Activated T-helper 2 cell treated with anti-CD3 and anti-CD28 coated beads, Interferon-gamma antibody, Interleukin-2, Interleukin-4, amounts not matched to agents 10 μg/mL and 5 μg/mL and 100 μg/mL, durations not matched to agents 14 hours and 24 hours and 36 hours (primary cell): ENCODE data around the gene KLRF1. TPM values are rescaled to one million over a fixed set of nuclear protein-coding genes. Genes with fewer than 3 reads are reported as not detected.

Experiments
- DNase-seq: peaks from one replicate; pipeline ENCODE4 v3.0.0; 2021; ENCODE audit warnings: low spot score
- H3K27ac Mint-ChIP-seq: one replicate; pipeline ENCODE4 v1.8.0; 2021; ENCODE audit warnings: mixed read lengths
- H3K27me3 Mint-ChIP-seq: one replicate; pipeline ENCODE4 v1.8.0; 2021; ENCODE audit warnings: low read depth, mixed read lengths
- H3K36me3 Mint-ChIP-seq: one replicate; pipeline ENCODE4 v1.8.0; 2021; ENCODE audit warnings: low read depth, mixed read lengths
- H3K4me1 Mint-ChIP-seq: one replicate; pipeline ENCODE4 v1.8.0; 2021; ENCODE audit warnings: low read depth, mixed read lengths
- H3K4me3 Mint-ChIP-seq: one replicate; pipeline ENCODE4 v1.8.0; 2021; ENCODE audit warnings: low read depth, mild to moderate bottlenecking, moderate library complexity, mixed read lengths
- H3K9me3 Mint-ChIP-seq: one replicate; pipeline ENCODE4 v1.8.0; 2021; ENCODE audit warnings: mixed read lengths
- intact Hi-C: fragments of 100-400 bp; cut with micrococcal nuclease; formaldehyde crosslinking; loops from one replicate; pipeline ENCODE4 v1.15.1; 2023
- total RNA-seq: library from RNA; stranded (reverse); gene quantifications from 2 replicates; pipeline ENCODE4 v1.2.3, GENCODE V29; 2022

Gene KLRF1
- total RNA-seq, 1 donor from 2014 or later = not detected

GRCh38 chr12:9794484-9795093 lies 32.7 kb upstream of the KLRF1 start:
- H3K36me3 Mint-ChIP-seq = peaks cover 4% of the 10 kb centered on the region
- peaks cover 65% of the 10 kb centered on the region for H3K4me1 Mint-ChIP-seq
- intact Hi-C loops = loop anchor here (1.0 to 10.0 kb wide), 5 partner anchors 21 to 550 kb away; partner anchors contain the start of genes GABARAPL1 and KLRD1
- H3K27ac Mint-ChIP-seq = peak overlapping the region; percentile 84
- DNase-seq = no peak
- peak overlapping the region; percentile 74 for H3K4me3 Mint-ChIP-seq
- no peaks in the 10 kb centered on the region for H3K27me3 Mint-ChIP-seq
- H3K9me3 Mint-ChIP-seq = peaks cover 13% of the 10 kb centered on the region

- no peaks in the 10 kb centered on the region for H3K36me3 Mint-ChIP-seq
- DNase-seq = no peak
- intact Hi-C loops = loop anchor here (1.0 to 10.0 kb wide), 6 partner anchors 54 to 551 kb away; partner anchors contain the start of genes CLEC2B, CLEC2D, GABARAPL1 and KLRD1
- peaks cover 61% of the 10 kb centered on the region for H3K4me1 Mint-ChIP-seq
- peak overlapping the region; percentile 74 for H3K4me3 Mint-ChIP-seq
- H3K27me3 Mint-ChIP-seq = no peaks in the 10 kb centered on the region
- peak overlapping the region; percentile 84 for H3K27ac Mint-ChIP-seq
- peaks cover 4% of the 10 kb centered on the region for H3K9me3 Mint-ChIP-seq
These were observed 31.3 kb upstream of the KLRF1 start for GRCh38 chr12:9795945-9796344.

- H3K36me3 Mint-ChIP-seq = no peaks in the 10 kb centered on the region
- intact Hi-C loops = loop anchor here (1.0 to 10.0 kb wide), 6 partner anchors 54 to 552 kb away; partner anchors contain the start of genes CLEC2B, CLEC2D, GABARAPL1 and KLRD1
- peak overlapping the region; percentile 74 for H3K4me3 Mint-ChIP-seq
- peaks cover 3% of the 10 kb centered on the region for H3K9me3 Mint-ChIP-seq
- H3K27ac Mint-ChIP-seq = peak overlapping the region; percentile 78
- no peak for DNase-seq
- peaks cover 58% of the 10 kb centered on the region for H3K4me1 Mint-ChIP-seq
- H3K27me3 Mint-ChIP-seq = no peaks in the 10 kb centered on the region
These were observed 30.9 kb upstream of the KLRF1 start for GRCh38 chr12:9796346-9796745.

GRCh38 chr12:9796971-9797370 lies 30.3 kb upstream of the KLRF1 start:
- no peaks in the 10 kb centered on the region for H3K9me3 Mint-ChIP-seq
- H3K4me1 Mint-ChIP-seq = peaks cover 54% of the 10 kb centered on the region
- peak overlapping the region; percentile 74 for H3K4me3 Mint-ChIP-seq
- DNase-seq = no peak
- no peaks in the 10 kb centered on the region for H3K36me3 Mint-ChIP-seq
- peak overlapping the region; percentile 78 for H3K27ac Mint-ChIP-seq
- no peaks in the 10 kb centered on the region for H3K27me3 Mint-ChIP-seq
- intact Hi-C loops = loop anchor here (1.0 to 10.0 kb wide), 6 partner anchors 55 to 552 kb away; partner anchors contain the start of genes CLEC2B, CLEC2D, GABARAPL1 and KLRD1

GRCh38 chr12:9797722-9798619 lies 29.3 kb upstream of the KLRF1 start:
- H3K9me3 Mint-ChIP-seq = no peaks in the 10 kb centered on the region
- no peaks in the 10 kb centered on the region for H3K36me3 Mint-ChIP-seq
- peaks cover 46% of the 10 kb centered on the region for H3K4me1 Mint-ChIP-seq
- H3K27ac Mint-ChIP-seq = peak overlapping the region; percentile 11
- intact Hi-C loops = loop anchor here (1.0 to 10.0 kb wide), 4 partner anchors 48 to 553 kb away; partner anchors contain the start of genes GABARAPL1 and KLRD1
- peak; percentile 66 for DNase-seq
- no peak overlapping the region for H3K4me3 Mint-ChIP-seq
- H3K27me3 Mint-ChIP-seq = peaks cover 3% of the 10 kb centered on the region

- intact Hi-C loops = loop anchor here (5.0 to 10.0 kb wide), 3 partner anchors 412 to 555 kb away; partner anchors contain the start of genes GABARAPL1 and KLRD1
- DNase-seq = no peak
- Mint-ChIP-seq H3K27ac (no peak overlapping the region), H3K27me3 (peaks cover 17% of the 10 kb centered on the region), H3K4me1 (peaks cover 28% of the 10 kb centered on the region), H3K36me3 (no peaks in the 10 kb centered on the region), H3K9me3 (no peaks in the 10 kb centered on the region), H3K4me3 (no peak overlapping the region)
These were observed 27.3 kb upstream of the KLRF1 start for GRCh38 chr12:9799961-9800360.

GRCh38 chr12:9805883-9806282 lies 21.4 kb upstream of the KLRF1 start:
- no peaks in the 10 kb centered on the region for H3K9me3 Mint-ChIP-seq
- no peak overlapping the region for H3K27ac Mint-ChIP-seq
- no peak for DNase-seq
- peaks cover 41% of the 10 kb centered on the region for H3K27me3 Mint-ChIP-seq
- no peaks in the 10 kb centered on the region for H3K36me3 Mint-ChIP-seq
- H3K4me3 Mint-ChIP-seq = no peak overlapping the region
- intact Hi-C loops = no loop called here
- H3K4me1 Mint-ChIP-seq = peaks cover 8% of the 10 kb centered on the region

GRCh38 chr12:9806714-9807113 lies 20.6 kb upstream of the KLRF1 start:
- no peak overlapping the region for H3K27ac Mint-ChIP-seq
- H3K4me1 Mint-ChIP-seq = peaks cover 12% of the 10 kb centered on the region
- intact Hi-C loops = no loop called here

GRCh38 chr12:9808504-9808903 lies 18.8 kb upstream of the KLRF1 start:
- Mint-ChIP-seq H3K4me1 (peaks cover 14% of the 10 kb centered on the region), H3K4me3 (no peak overlapping the region), H3K36me3 (no peaks in the 10 kb centered on the region), H3K27me3 (peaks cover 35% of the 10 kb centered on the region), H3K9me3 (no peaks in the 10 kb centered on the region), H3K27ac (no peak overlapping the region)
- intact Hi-C loops = no loop called here
- no peak for DNase-seq

More at GRCh38 chr12:9806714-9807113, 20.6 kb upstream of the KLRF1 start:
- Mint-ChIP-seq H3K4me3 (no peak overlapping the region), H3K9me3 (no peaks in the 10 kb centered on the region), H3K27me3 (peaks cover 41% of the 10 kb centered on the region), H3K36me3 (no peaks in the 10 kb centered on the region)
- DNase-seq = no peak

GRCh38 chr12:9809338-9809737 lies 17.9 kb upstream of the KLRF1 start:
- no peaks in the 10 kb centered on the region for H3K36me3 Mint-ChIP-seq
- H3K4me1 Mint-ChIP-seq = peaks cover 18% of the 10 kb centered on the region
- H3K4me3 Mint-ChIP-seq = no peak overlapping the region
- H3K9me3 Mint-ChIP-seq = no peaks in the 10 kb centered on the region
- no peak for DNase-seq
- intact Hi-C loops = no loop called here
- peaks cover 28% of the 10 kb centered on the region for H3K27me3 Mint-ChIP-seq
- no peak overlapping the region for H3K27ac Mint-ChIP-seq

GRCh38 chr12:9809866-9810265 lies 17.4 kb upstream of the KLRF1 start:
- Mint-ChIP-seq H3K27ac (no peak overlapping the region), H3K27me3 (peaks cover 25% of the 10 kb centered on the region), H3K4me1 (peaks cover 18% of the 10 kb centered on the region), H3K4me3 (no peak overlapping the region), H3K36me3 (no peaks in the 10 kb centered on the region), H3K9me3 (no peaks in the 10 kb centered on the region)
- intact Hi-C loops = loop anchor here (5.0 kb wide), 3 partner anchors 132 to 332 kb away; partner anchors contain the start of gene CLEC12B
- DNase-seq = no peak

- peaks cover 25% of the 10 kb centered on the region for H3K27me3 Mint-ChIP-seq
- DNase-seq = no peak
- no peaks in the 10 kb centered on the region for H3K36me3 Mint-ChIP-seq
- no peaks in the 10 kb centered on the region for H3K9me3 Mint-ChIP-seq
- H3K4me1 Mint-ChIP-seq = peaks cover 18% of the 10 kb centered on the region
- intact Hi-C loops = loop anchor here (5.0 kb wide), 3 partner anchors 132 to 332 kb away; partner anchors contain the start of gene CLEC12B
- H3K4me3 Mint-ChIP-seq = no peak overlapping the region
- no peak overlapping the region for H3K27ac Mint-ChIP-seq
These were observed 16.6 kb upstream of the KLRF1 start for GRCh38 chr12:9810671-9811070.
